Endodermal cell (in vitro differentiated cells): Measurements from ENCODE around the gene MEIS3. TPM values are rescaled to one million over a fixed set of nuclear protein-coding genes. Genes with fewer than 3 reads are reported as not detected.

Source experiments
- DNase-seq: peaks from one replicate; pipeline ENCODE4 v3.0.0-alpha.2; 2017
- H3K27ac ChIP-seq: 2 replicates; pipeline ENCODE4 v1.5.1; 2013; ENCODE audit warnings: mild to moderate bottlenecking, low read depth, low read length, moderate library complexity
- H3K27me3 ChIP-seq: 2 replicates; pipeline ENCODE4 v1.6.1; 2013; ENCODE audit warnings: mild to moderate bottlenecking, low read length, moderate library complexity; ENCODE audit not compliant: insufficient read depth, control insufficient read depth, poor library complexity, severe bottlenecking
- H3K36me3 ChIP-seq: 2 replicates; pipeline ENCODE4 v1.7.0; 2013; ENCODE audit warnings: mild to moderate bottlenecking, low read length, moderate library complexity; ENCODE audit not compliant: control insufficient read depth, insufficient read depth
- H3K4me1 ChIP-seq: one replicate; pipeline ENCODE4 v1.7.0; 2013; ENCODE audit warnings: low read length; ENCODE audit not compliant: control insufficient read depth, insufficient read depth
- H3K4me3 ChIP-seq: 2 replicates; pipeline ENCODE4 v1.5.1; 2013; ENCODE audit warnings: mild to moderate bottlenecking, low read length, moderate library complexity
- H3K9ac ChIP-seq: 2 replicates; pipeline ENCODE4 v1.6.1; 2013; ENCODE audit warnings: mild to moderate bottlenecking, low read length, moderate library complexity; ENCODE audit not compliant: poor library complexity, severe bottlenecking; ENCODE audit errors: extremely low read depth
- H3K9me3 ChIP-seq: 2 replicates; pipeline ENCODE4 v1.6.1; 2013; ENCODE audit warnings: mild to moderate bottlenecking, low read length, moderate library complexity; ENCODE audit not compliant: control insufficient read depth
- H3K27ac Mint-ChIP-seq: 2 replicates; pipeline ENCODE4 v1.8.0; 2020; ENCODE audit warnings: mixed read lengths
- H3K27me3 Mint-ChIP-seq: 2 replicates; pipeline ENCODE4 v1.8.0; 2021; ENCODE audit warnings: mild to moderate bottlenecking, mixed read lengths; ENCODE audit not compliant: insufficient read depth
- H3K36me3 Mint-ChIP-seq: 2 replicates; pipeline ENCODE4 v1.8.0; 2020; ENCODE audit warnings: low read depth, mixed read lengths
- H3K4me1 Mint-ChIP-seq: 2 replicates; pipeline ENCODE4 v1.8.0; 2020; ENCODE audit warnings: mixed read lengths
- H3K4me3 Mint-ChIP-seq: 2 replicates; pipeline ENCODE4 v1.8.0; 2020; ENCODE audit warnings: mild to moderate bottlenecking, moderate library complexity, mixed read lengths
- H3K9me3 Mint-ChIP-seq: 2 replicates; pipeline ENCODE4 v1.8.0; 2020; ENCODE audit warnings: mild to moderate bottlenecking, mixed read lengths
- CTCF ChIP-seq: fragments of 200-600 bp; sonication (generic); conservative IDR thresholded peaks from 2 replicates; pipeline ENCODE4 v1.5.0; 2021; ENCODE audit warnings: antibody characterized with exemption, mild to moderate bottlenecking
- WGBS, 2 experiments: methylation state at CpG; one replicate each; pipeline versions ENCODE4 v1.1.5 to v1.1.7; 2013; ENCODE audit warnings: missing lambda C conversion rate in 2 of 2, mixed read lengths in 1 of 2; ENCODE audit not compliant: insufficient coverage in 1 of 2, insufficient read length in 1 of 2; 5-methylcytosine and 5-hydroxymethylcytosine counted together
- total RNA-seq, 2 donors: library from RNA; stranded (reverse); fragmentation: NEBNext Ultra II Directional in 1 of 2; extraction: Animal tissue kit (Norgen Biotek cat#: 25700) in 1 of 2; gene quantifications; 2 replicates in 1 of 2; 3 replicates in 1 of 2; pipeline ENCODE4 v1.2.1, GENCODE V29; 2021

Gene MEIS3
- total RNA-seq, 2 donors from 2014 or later = 47.7 to 132 TPM

GRCh38 chr19:47445937-47446402 is 26.6 kb upstream of the MEIS3 start:
- H3K27me3 ChIP-seq = peaks cover 64% of the 10 kb centered on the region
- 19 to 21% methylated on average over 12 to 22 of the region's 22 CpGs for WGBS, 2 experiments
- no peak overlapping the region for H3K4me3 ChIP-seq
- no peaks in the 10 kb centered on the region for H3K36me3 ChIP-seq
- Mint-ChIP-seq H3K9me3 (no peaks in the 10 kb centered on the region), H3K4me1 (no peaks in the 10 kb centered on the region), H3K4me3 (no peak overlapping the region), H3K27ac (no peak overlapping the region), H3K27me3 (peaks cover 81% of the 10 kb centered on the region), H3K36me3 (no peaks in the 10 kb centered on the region)
- H3K4me1 ChIP-seq = no peaks in the 10 kb centered on the region
- no peak for TF ChIP-seq CTCF
- H3K9ac ChIP-seq = no peak overlapping the region
- H3K27ac ChIP-seq = no peak overlapping the region
- DNase-seq = peak; percentile 84
- H3K9me3 ChIP-seq = no peaks in the 10 kb centered on the region

GRCh38 chr19:47445527-47445926 is 26.2 kb upstream of the MEIS3 start:
- Histone ChIP-seq H3K4me1 (no peaks in the 10 kb centered on the region), H3K27me3 (peaks cover 64% of the 10 kb centered on the region), H3K9ac (no peak overlapping the region), H3K36me3 (no peaks in the 10 kb centered on the region), H3K4me3 (no peak overlapping the region), H3K9me3 (no peaks in the 10 kb centered on the region), H3K27ac (no peak overlapping the region)
- Mint-ChIP-seq H3K4me3 (no peak overlapping the region), H3K27ac (no peak overlapping the region), H3K9me3 (no peaks in the 10 kb centered on the region), H3K4me1 (no peaks in the 10 kb centered on the region), H3K36me3 (no peaks in the 10 kb centered on the region), H3K27me3 (peaks cover 78% of the 10 kb centered on the region)
- no peak for DNase-seq
- 51 to 67% methylated on average over 1 to 3 of the region's 4 CpGs for WGBS, 2 experiments
- no peak for TF ChIP-seq CTCF

- DNase-seq = peak; percentile 89
- peaks cover 68% of the 10 kb centered on the region for H3K27me3 Mint-ChIP-seq
Observed at GRCh38 chr19:47444388-47444821, 25.1 kb upstream of the MEIS3 start.

More at GRCh38 chr19:47444388-47444821, 25.1 kb upstream of the MEIS3 start:
- Histone ChIP-seq H3K4me1 (no peaks in the 10 kb centered on the region), H3K9ac (no peak overlapping the region), H3K27me3 (peaks cover 58% of the 10 kb centered on the region), H3K9me3 (no peaks in the 10 kb centered on the region), H3K4me3 (no peak overlapping the region), H3K36me3 (no peaks in the 10 kb centered on the region), H3K27ac (no peak overlapping the region)
- Mint-ChIP-seq H3K27ac (no peak overlapping the region), H3K4me3 (no peak overlapping the region), H3K9me3 (no peaks in the 10 kb centered on the region), H3K36me3 (no peaks in the 10 kb centered on the region), H3K4me1 (no peaks in the 10 kb centered on the region)
- no peak for TF ChIP-seq CTCF
- WGBS, 2 experiments = 40 to 55% methylated on average over 12 to 22 of the region's 22 CpGs
